Coronary artery (tissue), 2 donors: ENCODE measurements around the gene CNTN6.

Source experiments
- DNase-seq: peaks from one replicate; pipeline ENCODE4 v3.0.0-alpha.2; 2017; ENCODE audit warnings: low spot score
- H3K27ac ChIP-seq, 2 donors: fragments of 200-600 bp; sonication (generic); one replicate each; pipeline ENCODE4 v1.5.1; 2016 to 2019
- H3K4me3 ChIP-seq: fragments of 200-600 bp; sonication (generic); 2 replicates; pipeline ENCODE4 v1.5.1; 2016; ENCODE audit warnings: mild to moderate bottlenecking, moderate library complexity
- CTCF ChIP-seq: fragments of 200-600 bp; sonication (generic); IDR thresholded peaks from one replicate; pipeline ENCODE4 v1.5.1; 2019; ENCODE audit warnings: antibody characterized with exemption

The CNTN6 gene

GRCh38 chr3:1103525-1103924, 10.7 kb downstream of the CNTN6 start:
- Histone ChIP-seq H3K4me3 (no peak overlapping the region), H3K27ac (no peak overlapping the region)
- DNase-seq, result no peak
- TF ChIP-seq CTCF, result no peak

- DNase-seq, result no peak
- Histone ChIP-seq H3K27ac (no peak overlapping the region), H3K4me3 (no peak overlapping the region)
- TF ChIP-seq CTCF, result no peak
These were observed 25.1 kb downstream of the CNTN6 start for GRCh38 chr3:1117843-1118473.

GRCh38 chr3:1131166-1131565, 38.3 kb downstream of the CNTN6 start:
- DNase-seq, result no peak
- no peak for TF ChIP-seq CTCF
- Histone ChIP-seq H3K27ac (no peak overlapping the region), H3K4me3 (no peak overlapping the region)

GRCh38 chr3:1135194-1135593, 42.4 kb downstream of the CNTN6 start:
- TF ChIP-seq CTCF, result no peak
- no peak for DNase-seq
- H3K27ac ChIP-seq, result no peak overlapping the region
- H3K4me3 ChIP-seq, result no peak overlapping the region

- H3K27ac ChIP-seq, result no peak overlapping the region
- no peak overlapping the region for H3K4me3 ChIP-seq
- TF ChIP-seq CTCF, result no peak
- DNase-seq, result no peak
These were observed 45.2 kb downstream of the CNTN6 start for GRCh38 chr3:1138036-1138435.

- TF ChIP-seq CTCF, result no peak
- no peak overlapping the region for H3K27ac ChIP-seq
- H3K4me3 ChIP-seq, result no peak overlapping the region
- DNase-seq, result no peak
These were observed 46.2 kb downstream of the CNTN6 start for GRCh38 chr3:1139071-1139470.

GRCh38 chr3:1147326-1147725, 54.5 kb downstream of the CNTN6 start:
- Histone ChIP-seq H3K27ac (no peak overlapping the region), H3K4me3 (no peak overlapping the region)
- TF ChIP-seq CTCF, result no peak
- no peak for DNase-seq
